Heart left ventricle (tissue), 16 donors: Measurements from ENCODE around the gene ADAM15. TPM values are rescaled to one million over a fixed set of nuclear protein-coding genes. Genes with fewer than 3 reads are reported as not detected.

ENCODE experiments used
- ATAC-seq, 4 donors: fragments of 200-7000 bp; cut with Tn5 transposase; one replicate each; pipeline ENCODE4 v1.9.1; 2020 to 2022; ENCODE audit warnings: moderate library complexity in 4 of 4, mild to moderate bottlenecking in 3 of 4, moderate number of reproducible peaks in 1 of 4
- DNase-seq, 5 donors: peaks; one replicate each; pipeline ENCODE4 v3.0.0-alpha.2; 2020
- H3K27ac ChIP-seq, 12 donors: fragments of 200-600 bp; sonication (generic) in 4 of 12; one replicate each; pipeline versions ENCODE4 v1.5.0 to v1.8.0; 2016 to 2022; ENCODE audit warnings: mild to moderate bottlenecking in 2 of 12
- H3K27me3 ChIP-seq, 9 donors: fragments of 200-600 bp; sonication (generic) in 2 of 9; one replicate each; pipeline versions ENCODE4 v1.5.1 to v1.8.0; 2016 to 2022; ENCODE audit warnings: mild to moderate bottlenecking in 3 of 9
- H3K36me3 ChIP-seq, 9 donors: fragments of 200-600 bp; sonication (generic) in 2 of 9; one replicate each; pipeline versions ENCODE4 v1.5.0 to v1.8.0; 2018 to 2022; ENCODE audit warnings: mild to moderate bottlenecking in 2 of 9
- H3K4me1 ChIP-seq, 12 donors: fragments of 200-600 bp; sonication (generic) in 4 of 12; one replicate each; pipeline versions ENCODE4 v1.5.0 to v1.8.0; 2016 to 2022; ENCODE audit warnings: mild to moderate bottlenecking in 3 of 12
- H3K4me3 ChIP-seq, 12 donors: fragments of 200-600 bp; sonication (generic) in 4 of 12; one replicate each; pipeline versions ENCODE4 v1.5.0 to v1.8.0; 2017 to 2022; ENCODE audit warnings: mild to moderate bottlenecking in 9 of 12, moderate library complexity in 4 of 12
- H3K9me3 ChIP-seq, 12 donors: fragments of 200-600 bp; sonication (generic) in 4 of 12; one replicate each; pipeline versions ENCODE4 v1.5.0 to v1.8.0; 2016 to 2022; ENCODE audit warnings: mild to moderate bottlenecking in 1 of 12
- CTCF ChIP-seq, 12 donors: fragments of 200-600 bp; sonication (generic) in 4 of 12; IDR thresholded peaks; one replicate each; pipeline versions ENCODE4 v1.5.0 to v1.8.0; 2018 to 2022; ENCODE audit warnings: antibody characterized with exemption in 12 of 12, mild to moderate bottlenecking in 5 of 12
- POLR2A ChIP-seq, 2 donors: fragments of 450-650 bp; IDR thresholded peaks; one replicate each; pipeline ENCODE4 v1.6.1; 2017; ENCODE audit warnings: antibody characterized with exemption in 2 of 2, mild to moderate bottlenecking in 2 of 2, moderate library complexity in 2 of 2
- WGBS, 4 donors: extraction: QIAGEN DNeasy Blood & Tissue Kit in 2 of 4; methylation state at CpG; one replicate each; pipeline versions ENCODE4 v1.1.5 to v1.1.7; 2013 to 2018; 5-methylcytosine and 5-hydroxymethylcytosine counted together
- intact Hi-C, 10 donors: fragments of 100-400 bp; cut with DNase I; formaldehyde crosslinking; loops; one replicate each; pipeline versions ENCODE4 v1.11.1 to v1.14.2; 2022
- polyA plus RNA-seq, 2 donors: library from polyadenylated mRNA; stranded (reverse); fragments of 200-250 nt; gene quantifications; one replicate each; pipeline ENCODE4 v1.2.3, GENCODE V29; 2013
- total RNA-seq, 9 donors: library from RNA; depleted of rRNA in 2 of 9; stranded (reverse); fragments of >200 nt in 2 of 9; fragmentation: NEBNext Ultra II Directional in 3 of 9; extraction: Animal tissue kit (Norgen Biotek cat#: 25700) in 3 of 9; gene quantifications; one replicate each; pipeline versions ENCODE4 v1.1.0 to v1.2.4, GENCODE V29; 2016 to 2023
- donor health status: ischemic (EF 13 %, LVEDD 7.1; RV severe dilation, severe dysfunction).
- donor health status: healthy with polysubstance abuse.
- donor health status: DM: no; HTN: yes; CAD: no.
- donor health status: DM: no; HTN: no; CAD: no.
- donor health status: ischemic (EF 25% LVEDD 6.9; RV normal size, moderate dysfunction).
- donor health status: ischemic (EF 25% LVEDD 5.7; RV mildly dilated, moderate dysfunction).
- donor health status: healthy.
- donor health status: DM: yes; HTN: yes; CAD: no.
- donor health status: ischemic (EF 35%, LVEDD 5.7; RV mildly dilated, moderate dysfunction).
- donor health status: nonischemic (EF 11% LVEDD 7.7; RV severe dilation, severe dysfunction).
- donor health status: DM: yes; HTN: yes; CAD: no.
- donor health status: PGD.
- donor health status: ischemic (EF 29% LVEDD 5.4; RV normal size, mild dysfunction).
- donor health status: nonischemic (EF 23%, LVEDD 6.1; RV moderate dilation, normal function).

ADAM15 gene
- total and polyA plus RNA-seq, 11 donors: 55.8 to 199 (median 84.2) TPM

- H3K9me3 ChIP-seq: no peaks in the 10 kb centered on the region
- intact Hi-C loops: loop anchor here in 5 of 10 donors (5.0 to 10.0 kb wide), 7 partner anchors 35 to 528 kb away; partner anchors contain the start of genes PYGO2 (in 2 of the 5), PBXIP1 (in 1 of the 5) and UBE2Q1 (in 1 of the 5)
- WGBS, 4 donors: 5 to 13% (median 6%) methylated on average over 33 to 36 of the region's 36 CpGs
- no peak for TF ChIP-seq POLR2A (IDR thresholded peaks at IDR 0.05)
- TF ChIP-seq CTCF (IDR thresholded peaks at IDR 0.05): no peak
- H3K4me1 ChIP-seq: peaks cover 13 to 80% (median 58%) of the 10 kb centered on the region in 12 donors
- ATAC-seq (no peak), DNase-seq (peak in 1 of 5 donors; percentile 51)
- H3K27ac ChIP-seq: no peak overlapping the region
- peak overlapping the region in 7 of 12 donors; percentile 9 to 44 (median 21) for H3K4me3 ChIP-seq
- peaks cover 38 to 59% (median 49%) of the 10 kb centered on the region in 9 donors for H3K27me3 ChIP-seq
- H3K36me3 ChIP-seq: no peaks in the 10 kb centered on the region
Observed at GRCh38 chr1:155082301-155083051, 31.4 kb downstream of the ADAM15 start.

GRCh38 chr1:155083052-155083541 lies 32.0 kb downstream of the ADAM15 start:
- intact Hi-C loops: loop anchor here in 5 of 10 donors (5.0 to 10.0 kb wide), 7 partner anchors 36 to 528 kb away; partner anchors contain the start of genes PYGO2 (in 2 of the 5), PBXIP1 (in 1 of the 5) and UBE2Q1 (in 1 of the 5)
- 52 to 72% (median 70%) methylated on average over 5 to 6 of the region's 6 CpGs for WGBS, 4 donors
- Histone ChIP-seq H3K27me3 (peaks cover 38 to 59% (median 49%) of the 10 kb centered on the region in 9 donors), H3K27ac (no peak overlapping the region), H3K36me3 (no peaks in the 10 kb centered on the region), H3K4me3 (no peak overlapping the region), H3K9me3 (no peaks in the 10 kb centered on the region), H3K4me1 (peaks cover 13 to 80% (median 57%) of the 10 kb centered on the region in 12 donors)
- DNase-seq (no peak), ATAC-seq (no peak)
- TF ChIP-seq POLR2A (IDR thresholded peaks at IDR 0.05) (no peak), CTCF (IDR thresholded peaks at IDR 0.05) (no peak)

- peaks cover 11 to 71% (median 52%) of the 10 kb centered on the region in 12 donors for H3K4me1 ChIP-seq
- no peak for TF ChIP-seq POLR2A (IDR thresholded peaks at IDR 0.05)
- no peak for TF ChIP-seq CTCF (IDR thresholded peaks at IDR 0.05)
- H3K36me3 ChIP-seq: no peaks in the 10 kb centered on the region
- DNase-seq (no peak), ATAC-seq (peak in 3 of 4 donors; percentile 0 to 2 (median 1))
- no peaks in the 10 kb centered on the region for H3K9me3 ChIP-seq
- 27 to 46% (median 29%) methylated on average over 15 to 21 of the region's 21 CpGs for whole genome bisulfite sequencing, 4 donors
- H3K27ac ChIP-seq: peak overlapping the region in 3 of 12 donors; percentile 92 to 97 (median 95)
- peaks cover 38 to 55% (median 49%) of the 10 kb centered on the region in 9 donors for H3K27me3 ChIP-seq
- peak overlapping the region in 11 of 12 donors; percentile 52 to 87 (median 75) for H3K4me3 ChIP-seq
- intact Hi-C loops: loop anchor here in 9 of 10 donors (1.0 to 10.0 kb wide), 11 partner anchors 21 to 529 kb away; partner anchors contain the start of genes EFNA4 (in 2 of the 9), PYGO2 (in 2 of the 9), PBXIP1 (in 1 of the 9) and UBE2Q1 (in 1 of the 9)
Observed at GRCh38 chr1:155083865-155084721, 33.0 kb downstream of the ADAM15 start.
